NT2/D1 (cell line): Measurements from ENCODE around the gene DPYSL5.
A peak's percentile ranks its signal among the peaks of the same experiment; 100 is the strongest.

Experiments
- DNase-seq: peaks from one replicate; pipeline ENCODE4 v3.0.0-alpha.2; 2011; ENCODE audit warnings: low read depth, low spot score
- H3K27me3 ChIP-seq: 2 replicates; pipeline ENCODE4 v1.6.0; 2011; ENCODE audit warnings: mild to moderate bottlenecking; ENCODE audit not compliant: insufficient read length, insufficient read depth
- H3K36me3 ChIP-seq: 2 replicates; pipeline ENCODE4 v1.6.1; 2011; ENCODE audit warnings: mild to moderate bottlenecking, low read length, mixed read lengths; ENCODE audit not compliant: insufficient read depth, insufficient read length
- H3K4me1 ChIP-seq: 2 replicates; pipeline ENCODE4 v1.5.1; 2011; ENCODE audit not compliant: insufficient read depth, insufficient read length
- H3K4me3 ChIP-seq: 2 replicates; pipeline ENCODE4 v1.5.1; 2011; ENCODE audit warnings: low read depth; ENCODE audit not compliant: insufficient read length
- H3K9ac ChIP-seq: 2 replicates; pipeline ENCODE4 v1.6.0; 2011; ENCODE audit warnings: low read depth; ENCODE audit not compliant: insufficient read length
- H3K9me3 ChIP-seq: 2 replicates; pipeline ENCODE4 v1.5.1; 2011; ENCODE audit warnings: mild to moderate bottlenecking, low read length; ENCODE audit not compliant: insufficient read depth
- SUZ12 ChIP-seq: IDR thresholded peaks from 2 replicates; pipeline ENCODE4 v1.6.1; 2011; ENCODE audit not compliant: insufficient read length, insufficient read depth; ENCODE audit errors: extremely low read depth
- YY1 ChIP-seq: IDR thresholded peaks from 2 replicates; pipeline ENCODE4 v1.6.1; 2011; ENCODE audit not compliant: insufficient read length, insufficient read depth
- ZNF274 ChIP-seq: IDR thresholded peaks from 2 replicates; pipeline ENCODE4 v1.6.1; 2011; ENCODE audit warnings: mild to moderate bottlenecking, low read depth, low read length

DPYSL5 gene

DNA sequence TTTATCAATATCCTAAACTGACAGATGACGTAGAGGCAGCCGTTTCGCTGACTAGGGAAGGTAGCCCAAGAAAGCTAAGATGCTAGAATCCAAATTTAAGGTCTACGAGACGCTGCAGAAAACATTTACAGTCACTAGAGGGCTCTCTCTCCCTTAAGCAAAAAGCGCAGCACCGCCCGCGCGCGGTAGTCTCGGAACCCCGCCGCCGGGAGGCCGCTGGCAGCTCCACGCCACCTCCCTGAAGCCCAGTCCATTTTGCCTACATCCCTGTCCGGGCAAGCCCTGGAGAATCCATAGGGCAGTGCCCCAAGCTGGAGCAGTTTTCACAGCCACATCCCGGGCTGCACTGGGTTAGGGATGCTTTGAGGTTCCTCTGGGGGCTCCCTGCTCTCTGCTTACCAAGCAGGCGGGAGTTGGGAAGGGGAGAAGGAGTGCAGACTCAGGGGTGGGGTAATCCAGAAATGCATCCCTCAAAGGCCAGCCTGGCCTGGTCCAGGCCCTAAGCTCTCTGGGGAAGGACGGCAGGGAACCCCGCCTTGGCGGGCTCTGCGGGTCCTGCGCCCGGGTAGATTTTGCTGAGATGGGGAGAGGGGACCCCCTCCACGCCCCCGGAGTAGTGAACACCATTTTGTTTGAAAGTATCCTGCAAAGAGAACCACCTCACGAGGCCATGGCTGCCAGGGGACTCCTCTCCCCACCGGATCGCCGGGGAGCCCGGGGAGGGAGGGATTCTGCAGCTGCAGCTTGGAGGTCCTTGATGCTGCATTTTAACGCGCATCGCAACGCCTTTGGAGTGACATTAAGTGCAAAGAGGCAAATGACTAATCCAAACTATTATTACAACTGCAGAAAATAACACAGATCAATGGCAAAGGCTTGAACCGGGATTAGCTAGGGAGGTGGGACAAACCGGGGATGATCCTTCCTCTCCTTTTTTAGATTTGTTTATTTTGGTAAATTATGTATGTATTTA lies 1.3 kb upstream of the DPYSL5 start:
- H3K27me3 ChIP-seq, result peaks cover 66% of the 10 kb centered on the region
- peaks cover 3% of the 10 kb centered on the region for H3K4me1 ChIP-seq
- no peaks in the 10 kb centered on the region for H3K9me3 ChIP-seq
- peak overlapping the region; percentile 49 for H3K4me3 ChIP-seq
- H3K9ac ChIP-seq, result peak overlapping the region; percentile 70
- peak; percentile 73 for DNase-seq
- no peaks in the 10 kb centered on the region for H3K36me3 ChIP-seq
- TF ChIP-seq YY1 (no peak), ZNF274 (no peak), SUZ12 (no peak)

DNA sequence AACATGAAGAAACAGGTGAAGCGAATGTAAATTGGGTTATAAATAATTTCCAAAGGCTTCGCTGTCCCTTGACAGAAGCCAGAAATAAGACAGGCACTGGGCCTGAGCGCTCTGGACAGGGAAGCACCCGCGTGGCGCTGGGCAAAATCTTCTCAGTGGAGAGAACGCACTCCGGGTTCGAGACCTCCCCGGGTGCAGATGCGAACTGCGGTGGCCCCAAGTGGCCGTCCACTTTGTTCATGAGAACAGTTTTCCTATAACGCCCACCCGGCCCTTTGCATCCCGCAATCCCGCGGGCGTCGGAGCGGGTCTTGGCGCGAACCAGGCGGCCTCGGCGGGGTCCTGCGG lies 651 bp upstream of the DPYSL5 start:
- Histone ChIP-seq H3K9me3 (no peaks in the 10 kb centered on the region), H3K4me1 (peaks cover 3% of the 10 kb centered on the region), H3K27me3 (peaks cover 68% of the 10 kb centered on the region), H3K36me3 (no peaks in the 10 kb centered on the region), H3K9ac (peak overlapping the region; percentile 64), H3K4me3 (peak overlapping the region; percentile 49)
- TF ChIP-seq SUZ12 (no peak), ZNF274 (no peak), YY1 (no peak)
- no peak for DNase-seq

DNA sequence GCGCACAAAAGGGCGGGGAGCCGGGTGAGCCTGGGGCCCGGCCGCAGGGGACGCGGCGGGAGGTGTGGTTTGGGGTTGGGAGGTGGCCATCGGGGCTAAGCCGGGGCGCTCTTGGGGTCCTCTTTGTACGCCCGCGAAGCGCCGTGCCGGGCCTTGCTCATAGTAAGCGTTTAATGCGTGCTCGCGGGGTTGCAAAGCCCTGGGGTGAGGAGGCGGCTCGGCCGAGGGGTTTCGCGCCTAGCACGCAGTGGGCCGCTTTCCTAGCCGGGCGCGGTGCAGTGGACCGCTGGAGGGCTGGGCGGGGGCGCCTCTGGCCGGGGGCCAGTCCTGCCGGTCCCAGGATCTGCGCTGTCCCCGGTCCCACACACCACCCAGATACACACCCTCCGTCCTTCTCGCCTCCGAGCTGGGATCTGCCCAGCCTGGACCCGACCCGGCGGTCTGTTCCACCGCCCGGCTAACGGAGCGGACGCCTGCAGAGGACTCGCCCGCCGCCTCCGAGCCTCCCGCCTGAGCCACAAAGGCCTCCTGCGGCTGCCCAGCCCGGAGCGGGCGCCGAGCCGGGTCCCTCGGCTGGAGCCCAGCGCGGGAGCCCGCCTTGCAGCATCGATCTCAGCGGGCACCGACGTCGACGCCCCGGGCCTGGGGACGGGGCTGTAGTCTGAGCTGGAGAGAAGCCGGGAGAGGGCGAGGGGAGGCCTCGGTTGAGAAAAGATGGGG lies 564 bp downstream of the DPYSL5 start:
- Histone ChIP-seq H3K36me3 (no peaks in the 10 kb centered on the region), H3K9me3 (no peaks in the 10 kb centered on the region), H3K27me3 (peaks cover 68% of the 10 kb centered on the region), H3K4me3 (peak overlapping the region; percentile 63), H3K4me1 (peaks cover 3% of the 10 kb centered on the region), H3K9ac (peak overlapping the region; percentile 79)
- DNase-seq, result no peak
- TF ChIP-seq SUZ12 (no peak), YY1 (no peak), ZNF274 (no peak)

DNA sequence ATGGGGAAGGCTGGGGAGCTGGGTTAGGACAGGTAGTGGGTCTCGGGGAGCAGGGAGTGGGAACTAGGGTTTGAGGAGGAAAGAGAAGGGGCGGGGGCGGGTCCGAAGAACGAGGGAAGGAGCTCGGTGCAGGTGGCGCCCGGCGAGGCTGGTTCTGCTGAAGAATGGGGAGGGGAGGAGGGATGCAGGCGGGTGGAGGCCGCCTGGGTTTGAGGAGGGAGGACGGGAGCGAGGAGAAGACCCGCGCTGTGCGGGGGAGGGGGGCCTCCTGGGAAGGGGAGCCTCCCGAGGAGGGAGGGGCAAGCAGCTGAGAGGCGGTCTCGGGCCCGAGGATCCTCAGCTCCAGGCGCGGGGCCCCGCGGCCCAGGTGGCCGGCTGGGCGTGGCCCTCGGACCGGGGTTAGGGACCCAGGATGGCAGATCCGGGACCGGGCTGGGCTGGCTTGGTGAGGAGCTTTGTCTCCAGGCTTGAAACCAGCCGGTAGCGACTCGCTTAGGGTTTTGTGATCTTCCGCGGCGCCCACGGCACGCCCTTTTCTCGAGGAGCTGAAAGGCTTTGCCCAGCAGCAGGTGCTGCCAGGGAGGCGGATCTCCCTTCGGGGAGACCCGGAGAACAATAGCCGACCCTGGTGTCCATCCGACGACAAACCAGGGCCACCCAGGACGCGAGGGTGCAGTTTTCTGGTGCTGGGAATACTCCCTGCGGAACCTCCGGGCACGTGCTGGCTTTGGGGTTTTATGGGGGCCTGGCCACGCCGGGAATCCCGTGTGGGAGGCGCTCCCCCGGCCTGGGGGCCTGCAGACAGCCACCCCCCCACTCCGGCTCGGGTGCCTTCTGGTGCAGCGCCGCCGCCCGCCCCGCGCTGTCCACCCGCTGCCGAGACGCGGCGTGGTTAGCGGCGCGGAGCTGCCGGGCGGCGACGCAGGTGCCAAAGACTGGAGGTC lies 1.4 kb downstream of the DPYSL5 start:
- no peak for TF ChIP-seq YY1
- TF ChIP-seq ZNF274, result no peak
- TF ChIP-seq SUZ12, result no peak
- peak overlapping the region; percentile 79 for H3K9ac ChIP-seq

DNA sequence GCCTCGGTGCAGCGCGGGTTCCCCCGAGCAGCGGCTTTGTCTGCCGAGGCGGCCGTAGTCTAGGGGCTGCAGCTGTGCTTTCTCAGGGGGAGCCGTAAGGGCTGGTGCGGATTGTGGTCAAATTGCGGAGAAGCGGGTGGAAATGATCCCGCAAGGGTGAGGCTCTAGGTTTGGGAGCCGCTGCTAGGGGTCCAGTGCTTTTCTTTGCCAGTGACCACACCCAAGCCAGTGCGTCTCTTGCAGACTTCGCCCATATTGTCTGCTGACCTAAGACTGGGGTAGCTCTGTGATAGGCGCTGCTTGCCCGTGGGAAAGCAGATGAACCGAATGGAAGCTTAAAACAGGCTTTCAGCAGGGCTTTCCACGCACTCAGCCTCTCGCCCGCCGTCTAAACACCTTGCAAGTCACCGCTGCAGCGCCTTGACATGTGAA lies 2.1 kb downstream of the DPYSL5 start:
- Histone ChIP-seq H3K9me3 (no peaks in the 10 kb centered on the region), H3K27me3 (peaks cover 63% of the 10 kb centered on the region), H3K4me1 (peaks cover 3% of the 10 kb centered on the region), H3K9ac (no peak overlapping the region), H3K36me3 (no peaks in the 10 kb centered on the region), H3K4me3 (peak overlapping the region; percentile 63)
- no peak for DNase-seq
- no peak for TF ChIP-seq ZNF274
- TF ChIP-seq SUZ12, result no peak

More for the DNA sequence above, 1.4 kb downstream of the DPYSL5 start:
- Histone ChIP-seq H3K9me3 (no peaks in the 10 kb centered on the region), H3K27me3 (peaks cover 68% of the 10 kb centered on the region), H3K4me3 (peak overlapping the region; percentile 63), H3K36me3 (no peaks in the 10 kb centered on the region), H3K4me1 (peaks cover 3% of the 10 kb centered on the region)
- no peak for DNase-seq

DNA sequence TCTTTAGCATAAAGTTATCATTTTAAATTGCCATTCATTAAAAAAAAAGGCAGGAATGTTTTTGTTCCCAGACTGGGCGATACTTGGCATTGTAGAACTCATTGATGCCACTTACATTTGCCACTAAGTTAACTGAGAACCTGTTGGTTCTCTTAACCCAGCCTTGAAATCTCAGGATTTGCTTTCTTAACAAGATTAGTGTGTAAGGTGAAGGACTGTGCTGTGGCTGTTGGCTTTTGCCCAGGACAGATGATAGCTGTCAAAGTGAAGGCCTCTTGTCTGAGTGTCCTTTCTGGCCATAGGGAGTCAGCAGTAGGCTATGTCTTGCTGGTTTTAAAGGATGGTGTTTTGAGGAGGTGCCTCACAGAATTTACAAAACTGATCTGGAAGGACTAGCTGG lies 2.6 kb downstream of the DPYSL5 start:
- DNase-seq, result no peak
- no peak for TF ChIP-seq ZNF274
- TF ChIP-seq SUZ12, result no peak
- no peak for TF ChIP-seq YY1
- Histone ChIP-seq H3K9me3 (no peaks in the 10 kb centered on the region), H3K27me3 (peaks cover 58% of the 10 kb centered on the region), H3K36me3 (no peaks in the 10 kb centered on the region), H3K4me3 (no peak overlapping the region), H3K4me1 (peaks cover 3% of the 10 kb centered on the region), H3K9ac (no peak overlapping the region)
